ENCODE results near the gene FAM222A.

FAM222A gene

GRCh38 chr12:109711596-109712461 is 1.8 kb upstream of the FAM222A start:
- DNase-seq: peak; percentile 21

DNA sequence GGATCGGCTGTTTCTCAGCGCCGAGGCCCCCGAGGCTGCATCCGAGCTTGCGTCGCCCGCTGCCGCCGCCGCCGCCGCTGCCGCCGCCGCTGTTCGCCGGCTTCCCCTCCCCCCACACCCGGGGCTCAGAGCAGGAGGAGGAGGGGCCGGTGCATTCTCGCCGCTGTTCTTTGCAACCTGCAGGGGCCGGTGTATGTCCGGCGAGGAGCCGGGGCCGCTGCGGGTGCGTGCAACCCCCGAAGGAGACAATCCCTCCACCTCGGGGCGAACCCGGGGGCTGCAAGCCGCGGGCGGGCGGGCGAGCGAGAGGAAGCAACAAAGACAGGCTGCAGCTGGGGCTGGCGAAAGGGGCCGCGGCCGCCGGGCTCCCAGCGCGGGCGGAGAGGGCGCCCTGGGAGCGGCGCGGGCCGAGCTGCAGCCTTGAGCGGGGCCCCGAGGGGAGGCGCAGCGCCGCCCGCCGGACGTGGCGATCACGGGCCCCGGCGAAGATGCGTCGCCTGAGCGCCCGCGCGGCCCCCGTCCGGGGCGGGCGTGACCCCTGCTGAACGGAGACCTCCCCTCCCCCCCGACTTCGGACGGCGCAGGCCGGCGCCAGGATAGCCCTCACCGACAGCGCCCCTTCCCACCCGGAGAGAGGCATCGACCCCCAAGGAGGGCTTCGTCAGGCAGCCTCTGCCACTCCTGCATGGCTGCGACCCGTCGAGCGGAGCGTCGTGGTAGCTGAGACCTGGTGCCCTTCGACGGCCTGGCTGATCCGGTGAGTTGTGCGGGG is 702 bp downstream of the FAM222A start:
- peak; percentile 59 for DNase-seq

- no peak for DNase-seq
These were observed 1.3 kb downstream of the FAM222A start for GRCh38 chr12:109714913-109715244.

- no peak for DNase-seq
These were observed 1.9 kb downstream of the FAM222A start for GRCh38 chr12:109715310-109716091.

DNA sequence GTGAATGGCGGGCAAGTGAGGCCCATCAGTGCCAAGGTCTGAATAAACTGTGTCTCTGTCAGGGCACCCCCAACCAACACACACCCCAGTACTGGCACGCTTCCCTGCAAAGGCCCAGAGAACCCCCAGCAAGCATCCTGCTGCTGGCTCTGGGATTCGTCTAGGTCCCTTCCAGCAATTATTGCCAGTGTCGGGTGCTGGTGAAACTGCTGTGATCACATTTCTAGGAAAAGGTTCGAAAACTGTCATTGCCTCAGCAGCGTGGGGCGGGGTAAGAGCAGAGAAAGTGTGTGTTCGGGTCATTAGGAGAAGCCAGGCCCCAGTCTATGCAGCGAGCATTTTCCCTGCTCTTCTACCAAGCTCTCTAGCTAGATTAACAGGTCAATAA is 2.5 kb downstream of the FAM222A start:
- DNase-seq: no peak

DNA sequence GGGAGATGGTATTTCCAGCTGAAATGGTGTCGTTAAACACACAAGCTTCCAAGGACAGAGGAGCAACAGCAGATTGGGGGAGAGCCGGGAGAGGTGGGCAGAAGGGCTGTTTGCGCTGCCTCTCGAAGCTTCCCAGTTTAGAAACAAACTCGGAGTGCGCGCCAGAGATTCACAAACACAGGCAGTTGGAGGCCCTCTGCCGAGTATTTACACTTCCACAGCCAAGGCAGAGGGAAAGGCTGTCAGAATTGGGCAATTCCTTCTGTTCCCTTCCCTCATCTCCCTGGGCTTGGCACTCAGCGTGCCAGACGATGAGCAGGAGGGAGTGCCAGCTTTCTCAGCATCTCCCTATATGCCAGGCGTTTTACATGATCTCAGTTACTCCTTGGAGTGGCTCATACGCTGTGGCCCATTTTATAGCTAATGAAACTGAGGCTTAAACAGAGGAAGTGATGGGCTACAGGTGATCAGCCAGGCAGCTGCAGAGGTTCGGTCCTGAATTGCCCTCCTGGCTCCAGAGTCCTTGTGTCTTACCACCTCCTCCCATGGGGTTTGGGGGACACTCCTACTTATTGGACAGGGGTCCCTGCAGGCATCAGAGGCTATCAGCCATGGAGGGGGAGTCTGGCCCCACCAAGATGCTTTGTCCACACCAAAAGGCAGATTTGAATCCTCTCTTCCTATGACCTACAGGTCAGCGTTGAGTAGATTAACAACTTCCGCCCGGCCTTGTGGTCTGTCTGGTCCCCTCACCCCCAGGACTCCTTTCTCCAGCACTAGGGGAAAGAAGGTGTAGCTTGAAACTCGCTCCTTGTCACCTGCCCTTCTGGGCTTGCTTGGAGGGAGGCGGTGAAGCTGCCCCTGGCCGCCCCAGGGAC is 3.1 kb downstream of the FAM222A start:
- DNase-seq: no peak

GRCh38 chr12:109717390-109718357 is 4.0 kb downstream of the FAM222A start:
- no peak for DNase-seq

DNA sequence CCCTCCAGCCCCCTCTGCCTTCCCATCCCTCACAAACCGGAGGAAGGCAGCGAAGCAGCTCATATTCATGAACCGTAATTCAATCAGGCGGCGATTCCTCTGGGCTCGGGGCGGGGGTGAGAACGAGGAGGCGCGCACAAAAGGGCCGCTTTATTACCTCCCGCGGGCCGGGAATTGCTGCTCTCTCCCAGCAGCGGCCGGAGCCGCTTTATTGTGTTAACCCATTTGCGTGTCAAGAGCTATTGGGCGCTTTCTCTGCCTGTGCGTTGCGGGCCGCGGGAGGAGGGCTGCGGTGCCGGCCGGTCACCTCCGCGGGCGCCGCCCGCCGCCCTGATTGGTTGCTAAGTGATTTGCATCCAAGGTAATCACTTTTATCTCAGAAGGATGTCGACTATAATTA is 4.8 kb downstream of the FAM222A start:
- no peak for DNase-seq

- no peak for DNase-seq
These were observed 5.7 kb downstream of the FAM222A start for GRCh38 chr12:109719123-109720022.

DNA sequence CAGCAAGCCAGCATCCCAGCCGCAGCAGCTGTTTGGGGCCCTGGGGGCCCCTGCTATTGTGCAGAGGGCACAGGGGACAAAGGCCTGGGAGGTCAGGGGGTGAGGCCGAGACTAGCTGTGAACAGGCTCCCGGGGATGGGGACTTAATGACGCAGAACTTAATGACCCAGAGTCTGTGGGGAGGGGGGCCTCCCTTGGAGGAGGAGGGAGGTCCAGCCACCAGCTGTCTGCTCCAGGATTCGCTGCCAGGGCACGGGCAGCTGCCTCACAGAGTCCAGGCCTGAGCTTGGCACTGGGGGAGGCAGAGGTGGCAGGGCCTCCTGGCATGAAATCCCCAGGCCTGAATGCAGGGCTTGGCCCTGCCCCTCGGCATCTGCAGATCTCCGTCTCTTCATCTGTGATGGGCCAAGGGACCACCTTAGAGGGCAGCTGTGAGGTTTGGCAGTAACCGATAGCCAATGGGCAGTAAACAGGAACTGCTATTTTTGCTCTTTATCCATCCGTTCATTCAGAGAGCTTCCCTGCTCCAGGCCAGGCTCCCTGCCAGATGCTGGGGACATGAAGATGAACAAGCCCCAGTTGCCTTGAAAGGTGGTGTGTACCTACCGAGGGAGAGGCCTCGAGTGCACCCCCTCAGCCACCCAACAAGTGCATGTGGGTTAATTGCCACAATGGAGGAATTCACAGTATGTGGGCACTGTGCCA is 6.7 kb downstream of the FAM222A start:
- DNase-seq: no peak

GRCh38 chr12:109720857-109721189 is 7.2 kb downstream of the FAM222A start:
- DNase-seq: no peak

GRCh38 chr12:109721276-109721675 is 7.7 kb downstream of the FAM222A start:
- DNase-seq: no peak

- DNase-seq: no peak
These were observed 8.5 kb downstream of the FAM222A start for GRCh38 chr12:109722022-109722720.

- no peak for DNase-seq
These were observed 9.1 kb downstream of the FAM222A start for GRCh38 chr12:109722721-109723094.

DNA sequence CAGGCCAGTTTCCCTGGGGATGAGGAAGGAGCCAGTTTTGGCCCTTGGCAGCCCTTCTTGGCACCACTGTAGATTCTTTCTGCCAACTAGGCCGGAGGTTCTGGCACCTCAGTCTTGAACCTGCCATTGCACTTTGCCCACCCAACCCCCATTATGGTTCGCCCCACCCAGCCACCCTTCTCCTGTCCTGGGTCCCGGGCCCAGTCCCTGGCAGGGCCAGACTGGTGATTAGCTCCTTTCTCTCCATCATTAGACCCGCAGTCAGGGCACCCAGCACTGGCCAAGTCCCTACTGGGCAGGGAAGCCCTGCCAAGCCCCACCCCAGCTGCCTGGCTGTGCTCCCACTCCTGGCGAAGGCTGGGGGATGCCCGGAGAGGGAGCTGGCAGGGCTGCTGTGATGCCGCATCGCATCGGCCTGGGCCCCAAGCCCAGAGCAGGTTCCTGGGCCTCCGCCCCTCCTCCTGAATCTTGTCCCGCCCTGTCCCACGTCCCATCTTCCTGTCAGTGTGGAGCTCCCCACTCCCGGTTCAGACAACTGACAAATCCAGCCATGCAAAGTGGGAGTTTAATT is 9.8 kb downstream of the FAM222A start:
- no peak for DNase-seq

DNA sequence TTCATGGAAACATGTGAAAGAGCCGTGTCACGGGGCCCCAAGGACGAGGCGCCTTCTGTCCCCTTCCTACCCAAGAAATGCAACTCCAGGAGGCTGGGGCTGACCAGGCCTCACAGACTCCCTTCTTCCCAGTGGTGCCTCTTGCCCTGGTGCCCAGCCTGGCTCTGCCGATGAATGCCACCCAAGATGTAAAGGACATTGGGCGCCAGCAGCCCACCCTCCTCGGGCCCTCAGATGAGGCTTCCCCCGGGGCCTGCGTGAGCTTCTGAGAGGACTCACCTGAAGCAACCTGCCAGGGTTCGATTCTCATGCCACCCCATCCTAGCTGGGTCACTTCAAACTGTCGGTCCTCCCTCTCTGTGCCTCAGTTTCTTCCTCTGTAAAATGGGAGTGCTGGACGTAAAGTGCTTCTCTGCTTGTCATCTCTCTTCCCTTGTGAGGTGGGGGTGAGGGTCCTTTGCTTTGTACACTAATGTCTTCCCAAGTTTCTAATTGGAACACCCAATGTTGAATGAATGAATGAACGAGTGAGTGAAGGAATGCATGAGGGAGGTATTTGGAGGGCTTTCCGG is 10.8 kb downstream of the FAM222A start:
- no peak for DNase-seq

GRCh38 chr12:109725321-109726105 is 11.9 kb downstream of the FAM222A start:
- no peak for DNase-seq
